Neutrophil (primary cell): ENCODE measurements around the gene NUDT14.

ENCODE experiments used
- H3K27ac ChIP-seq: fragments of 200-600 bp; sonication (generic); 2 replicates; pipeline ENCODE4 v1.5.1; 2016; ENCODE audit warnings: mild to moderate bottlenecking, moderate library complexity
- H3K27me3 ChIP-seq: fragments of 200-600 bp; sonication (generic); 2 replicates; pipeline ENCODE4 v1.6.0; 2016; ENCODE audit warnings: mild to moderate bottlenecking
- H3K36me3 ChIP-seq: fragments of 200-600 bp; sonication (generic); 2 replicates; pipeline ENCODE4 v1.5.1; 2017
- H3K4me1 ChIP-seq, 2 experiments: fragments of 200-600 bp in 1 of 2; sonication (generic) in 1 of 2; 1 replicate in 1 of 2; 2 replicates in 1 of 2; pipeline versions ENCODE4 v1.5.1 to v1.6.1; 2013 to 2016; ENCODE audit warnings: low read depth in 1 of 2, low read length in 1 of 2, mild to moderate bottlenecking in 1 of 2, moderate library complexity in 1 of 2; ENCODE audit not compliant: control insufficient read depth in 1 of 2, insufficient read depth in 1 of 2
- H3K4me3 ChIP-seq, 2 experiments: fragments of 200-600 bp in 1 of 2; sonication (generic) in 1 of 2; 1 replicate in 1 of 2; 2 replicates in 1 of 2; pipeline ENCODE4 v1.5.1; 2013 to 2016; ENCODE audit warnings: low read depth in 1 of 2, low read length in 1 of 2, mild to moderate bottlenecking in 1 of 2, moderate library complexity in 1 of 2
- H3K9me3 ChIP-seq: fragments of 200-600 bp; sonication (generic); 2 replicates; pipeline ENCODE4 v1.5.1; 2016
- CTCF ChIP-seq: fragments of 200-600 bp; sonication (generic); IDR thresholded peaks from 2 replicates; pipeline ENCODE4 v1.5.1; 2016; ENCODE audit warnings: antibody characterized with exemption

Gene NUDT14

GRCh38 chr14:105187935-105188524 lies 6.9 kb upstream of the NUDT14 start:
- TF ChIP-seq CTCF: no peak
- H3K27me3 ChIP-seq: peaks cover 51% of the 10 kb centered on the region

GRCh38 chr14:105187116-105187515 lies 6.0 kb upstream of the NUDT14 start:
- no peaks in the 10 kb centered on the region for H3K4me1 ChIP-seq
- no peak for TF ChIP-seq CTCF
- no peaks in the 10 kb centered on the region for H3K9me3 ChIP-seq
- no peak overlapping the region for H3K4me3 ChIP-seq
- H3K27ac ChIP-seq: no peak overlapping the region
- H3K36me3 ChIP-seq: no peaks in the 10 kb centered on the region
- H3K27me3 ChIP-seq: peaks cover 55% of the 10 kb centered on the region

More at GRCh38 chr14:105187935-105188524, 6.9 kb upstream of the NUDT14 start:
- H3K36me3 ChIP-seq: no peaks in the 10 kb centered on the region
- no peak overlapping the region for H3K4me3 ChIP-seq
- H3K9me3 ChIP-seq: no peaks in the 10 kb centered on the region
- no peaks in the 10 kb centered on the region for H3K4me1 ChIP-seq
- no peak overlapping the region for H3K27ac ChIP-seq

GRCh38 chr14:105185973-105186372 lies 4.9 kb upstream of the NUDT14 start:
- no peak for TF ChIP-seq CTCF
- Histone ChIP-seq H3K4me1 (peaks cover 0 to 3% of the 10 kb centered on the region in 2 experiments), H3K4me3 (no peak overlapping the region), H3K27ac (no peak overlapping the region), H3K9me3 (no peaks in the 10 kb centered on the region), H3K36me3 (no peaks in the 10 kb centered on the region), H3K27me3 (peaks cover 61% of the 10 kb centered on the region)

- Histone ChIP-seq H3K27me3 (peaks cover 67% of the 10 kb centered on the region), H3K9me3 (no peaks in the 10 kb centered on the region), H3K4me3 (no peak overlapping the region), H3K36me3 (no peaks in the 10 kb centered on the region), H3K27ac (no peak overlapping the region), H3K4me1 (peaks cover 4 to 7% of the 10 kb centered on the region in 2 experiments)
- no peak for TF ChIP-seq CTCF
These were observed 3.9 kb upstream of the NUDT14 start for GRCh38 chr14:105185001-105185400.

GRCh38 chr14:105184461-105184860 lies 3.3 kb upstream of the NUDT14 start:
- TF ChIP-seq CTCF: no peak
- no peaks in the 10 kb centered on the region for H3K36me3 ChIP-seq
- no peak overlapping the region for H3K4me3 ChIP-seq

More at GRCh38 chr14:105184461-105184860, 3.3 kb upstream of the NUDT14 start:
- Histone ChIP-seq H3K27ac (no peak overlapping the region), H3K9me3 (no peaks in the 10 kb centered on the region), H3K4me1 (peaks cover 4 to 7% of the 10 kb centered on the region in 2 experiments), H3K27me3 (peaks cover 73% of the 10 kb centered on the region)
